ENCODE data around the gene AK9.

- TF ChIP-seq REST (IDR thresholded peaks at IDR 0.05): no peak
- no peak for TF ChIP-seq POLR2AphosphoS2 (conservative IDR thresholded peaks at IDR 0.05; ENCODE audit: low read length)
- TF ChIP-seq FOSL2 (IDR thresholded peaks at IDR 0.05): no peak
- TF ChIP-seq FOSL2 (CRISPR knock-in tag; IDR thresholded peaks at IDR 0.05): no peak
Measured at GRCh38 chr6:109450801-109451200, 240.2 kb downstream of the AK9 start.

All from A549 (cell line).